ENCODE measurements around the gene PPIL1.

- no peak for TF ChIP-seq CTCF (IDR thresholded peaks at IDR 0.05; ENCODE audit: low read length)
- TF ChIP-seq EZH2 (optimal IDR thresholded peaks at IDR 0.05; ENCODE audit: low read depth, low read length), result no peak
- TF ChIP-seq EZH2phosphoT487 (IDR thresholded peaks at IDR 0.05; ENCODE audit: low read length), result no peak
These were observed 12.3 kb downstream of the PPIL1 start for GRCh38 chr6:36862164-36862847.

Measured in MM.1S (cell line).